Kidney epithelial cell (primary cell): ENCODE measurements around the gene TIMP3. TPM values are rescaled to one million over a fixed set of nuclear protein-coding genes. Genes with fewer than 3 reads are reported as not detected.

Experiments
- DNase-seq: peaks from one replicate; pipeline ENCODE4 v3.0.0-alpha.2; 2010; ENCODE audit warnings: low read depth
- H3K27me3 ChIP-seq: 2 replicates; pipeline ENCODE4 v1.6.0; 2011; ENCODE audit warnings: low read length; ENCODE audit not compliant: control insufficient read depth, insufficient read depth
- H3K36me3 ChIP-seq: 2 replicates; pipeline ENCODE4 v1.5.1; 2011; ENCODE audit warnings: low read length; ENCODE audit not compliant: control insufficient read depth, insufficient read depth
- H3K4me3 ChIP-seq: 2 replicates; pipeline ENCODE4 v1.5.1; 2011; ENCODE audit warnings: low read depth, mild to moderate bottlenecking, control low read depth, low read length
- CTCF ChIP-seq: IDR thresholded peaks from 2 replicates; pipeline ENCODE4 v1.5.1; 2011; ENCODE audit warnings: mild to moderate bottlenecking, moderate library complexity, low read length, control low read depth, inconsistent platforms; ENCODE audit not compliant: insufficient read depth, poor library complexity, severe bottlenecking
- total RNA-seq: library from RNA; depleted of rRNA; stranded (reverse); fragments of >200 nt; gene quantifications from 2 replicates; pipeline ENCODE4 v1.2.3, GENCODE V29; 2015

The TIMP3 gene
- total RNA-seq, 1 donor from 2014 or later, result 45.6 TPM

- Histone ChIP-seq H3K4me3 (no peak overlapping the region), H3K27me3 (no peaks in the 10 kb centered on the region), H3K36me3 (no peaks in the 10 kb centered on the region)
- no peak for DNase-seq
- TF ChIP-seq CTCF, result no peak
Measured at GRCh38 chr22:32848226-32848625, 46.7 kb downstream of the TIMP3 start.

- no peak for TF ChIP-seq CTCF
- Histone ChIP-seq H3K4me3 (no peak overlapping the region), H3K27me3 (no peaks in the 10 kb centered on the region), H3K36me3 (no peaks in the 10 kb centered on the region)
- DNase-seq, result no peak
Measured at GRCh38 chr22:32849501-32849900, 48.0 kb downstream of the TIMP3 start.

GRCh38 chr22:32850157-32850556, 48.7 kb downstream of the TIMP3 start:
- no peaks in the 10 kb centered on the region for H3K27me3 ChIP-seq
- DNase-seq, result no peak
- H3K36me3 ChIP-seq, result no peaks in the 10 kb centered on the region
- H3K4me3 ChIP-seq, result no peak overlapping the region
- TF ChIP-seq CTCF, result no peak

- Histone ChIP-seq H3K4me3 (no peak overlapping the region), H3K27me3 (no peaks in the 10 kb centered on the region), H3K36me3 (no peaks in the 10 kb centered on the region)
- no peak for DNase-seq
- no peak for TF ChIP-seq CTCF
Measured at GRCh38 chr22:32850591-32851517, 49.3 kb downstream of the TIMP3 start.

GRCh38 chr22:32852395-32853251, 51.1 kb downstream of the TIMP3 start:
- no peak overlapping the region for H3K4me3 ChIP-seq
- DNase-seq, result no peak
- no peak for TF ChIP-seq CTCF
- no peaks in the 10 kb centered on the region for H3K27me3 ChIP-seq
- H3K36me3 ChIP-seq, result no peaks in the 10 kb centered on the region
